ENCODE data around the gene SEZ6L. TPM values are rescaled to one million over a fixed set of nuclear protein-coding genes. Genes with fewer than 3 reads are reported as not detected.
A peak's percentile ranks its signal among the peaks of the same experiment; 100 is the strongest.

SEZ6L gene
- under 1 TPM; 0.09 to 0.14 TPM for total RNA-seq
- long read RNA-seq, donor 1: 0 reads
- long read RNA-seq, donor 2: 0 reads

DNA sequence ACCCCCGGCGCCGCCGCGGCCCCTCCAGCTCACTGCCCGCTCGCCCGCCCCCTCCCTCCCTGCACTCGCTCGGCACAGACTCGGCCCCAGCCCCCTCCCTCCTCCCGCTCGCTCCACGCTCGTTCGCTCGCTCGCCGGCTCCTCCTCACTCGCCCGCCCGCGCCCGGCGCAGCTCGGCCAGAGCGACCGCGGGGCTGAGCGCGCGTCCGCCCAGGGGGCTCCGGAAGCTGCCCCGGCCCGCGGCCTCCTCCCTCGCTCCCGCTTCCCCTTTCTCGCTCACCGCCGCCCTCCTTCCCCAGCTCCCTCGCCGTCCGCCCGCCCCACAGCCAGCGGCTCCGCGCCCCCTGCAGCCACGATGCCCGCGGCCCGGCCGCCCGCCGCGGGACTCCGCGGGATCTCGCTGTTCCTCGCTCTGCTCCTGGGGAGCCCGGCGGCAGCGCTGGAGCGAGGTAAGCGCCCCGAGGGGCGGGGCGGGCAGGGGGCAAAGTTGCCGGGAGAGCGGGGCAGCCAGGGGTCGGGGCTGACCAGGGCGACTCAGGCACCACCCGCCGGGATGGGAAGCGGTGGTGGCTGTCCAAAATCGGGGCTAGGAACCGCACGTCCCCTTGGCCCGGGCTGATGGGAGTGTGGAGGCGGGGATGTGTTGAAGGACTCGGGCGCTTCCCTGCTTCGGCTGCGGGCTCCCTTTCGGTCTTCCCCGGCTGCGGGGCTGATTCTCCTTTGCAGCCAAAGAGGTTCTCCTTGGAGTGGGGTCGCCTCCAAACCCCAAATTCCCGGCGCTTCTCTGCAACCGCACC lies at the start of gene SEZ6L:
TSS of gene SEZ6L (plus strand) at position 148 of the 797 bp plus-strand sequence. CDS start at position 356, 208 bp downstream.
- intact Hi-C loops (cut with DNase I): no loop called here
- DNase-seq (ENCODE audit: low spot score): peak; percentile 80

DNA sequence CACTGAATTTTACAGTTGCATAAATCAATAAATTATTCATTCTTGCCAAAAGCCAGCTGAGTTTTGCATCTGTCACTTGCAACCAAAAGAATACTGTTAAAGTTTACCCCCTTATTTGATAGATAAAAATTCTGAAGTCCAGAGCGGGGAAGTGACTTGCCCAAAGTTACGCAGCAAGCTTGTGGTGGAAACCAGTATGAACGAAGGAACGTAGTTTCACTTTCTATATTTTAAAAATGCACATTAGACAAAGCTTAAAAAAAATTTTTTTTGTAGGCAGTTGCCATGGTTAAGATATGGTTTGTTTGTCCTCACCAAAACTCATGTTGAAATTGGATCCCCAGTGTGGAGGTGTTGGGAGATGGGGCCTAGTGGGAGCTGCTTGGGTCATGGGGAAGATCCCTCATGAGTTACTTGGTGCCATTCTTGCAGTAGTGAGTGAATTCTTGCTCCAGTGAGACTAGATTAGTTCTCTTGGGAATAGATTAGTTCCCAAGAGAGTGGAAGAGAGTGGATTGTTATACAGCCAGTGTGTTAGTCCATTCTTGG lies 46.3 kb upstream of the SEZ6L start:
- DNase-seq (ENCODE audit: low spot score): no peak
- intact Hi-C loops (cut with DNase I): no loop called here

DNA sequence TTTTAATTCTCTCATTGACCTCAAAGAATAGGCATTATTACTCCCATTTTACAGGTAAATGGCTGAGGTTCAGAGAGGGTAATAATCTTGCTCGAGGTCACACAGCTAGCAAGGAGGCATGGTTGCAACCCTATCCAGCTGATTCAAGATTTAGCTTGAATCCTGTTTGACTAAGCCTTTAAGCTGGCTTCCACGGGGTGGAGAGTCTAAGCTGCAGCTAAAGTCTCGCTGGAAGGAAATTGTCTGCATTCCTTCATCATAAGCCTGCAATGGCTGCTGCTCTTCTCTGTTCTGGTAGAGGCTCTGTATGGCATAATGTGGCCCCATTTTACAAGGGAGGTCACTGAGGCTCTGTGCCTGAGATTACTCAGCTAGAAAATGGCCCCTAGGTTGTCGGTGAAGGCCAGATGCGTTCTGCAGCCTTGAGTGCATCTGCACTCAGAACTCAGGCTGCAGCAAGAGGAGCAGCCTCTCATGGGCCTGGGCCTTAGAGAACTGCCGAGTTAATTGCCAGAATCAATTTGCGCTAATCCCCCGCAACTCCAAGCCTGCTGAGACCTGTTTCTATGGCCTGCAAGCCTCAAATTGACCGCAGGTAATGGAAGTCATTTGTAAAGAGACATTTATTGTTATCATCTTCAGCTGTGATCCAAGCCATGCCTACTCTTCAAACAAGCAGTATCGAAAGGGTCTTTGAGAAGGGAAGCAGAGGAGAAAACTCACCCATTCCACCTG lies 44.1 kb upstream of the SEZ6L start:
- no peak for DNase-seq (ENCODE audit: low spot score)
- intact Hi-C loops (cut with DNase I): no loop called here

DNA sequence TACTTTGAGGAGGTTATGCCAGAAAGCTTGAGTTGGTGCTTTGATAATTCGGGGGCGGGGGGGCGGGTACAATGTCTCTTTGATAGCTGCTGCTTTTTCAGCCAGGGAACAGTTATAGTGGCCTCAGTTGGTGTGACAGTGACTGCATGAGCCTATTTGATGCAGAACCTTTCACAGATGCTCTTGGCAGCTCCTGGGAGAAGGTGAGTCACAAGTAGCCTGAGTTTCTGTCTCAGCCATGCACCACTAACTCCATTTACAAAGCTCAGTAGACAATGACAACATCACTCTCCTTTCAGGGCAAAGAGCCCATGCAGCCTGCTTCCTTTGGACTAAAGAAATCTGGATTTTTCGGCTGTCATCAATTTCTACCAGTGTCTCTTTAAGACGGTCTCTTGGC lies 42.1 kb upstream of the SEZ6L start:
- intact Hi-C loops (cut with DNase I): no loop called here
- no peak for DNase-seq (ENCODE audit: low spot score)

DNA sequence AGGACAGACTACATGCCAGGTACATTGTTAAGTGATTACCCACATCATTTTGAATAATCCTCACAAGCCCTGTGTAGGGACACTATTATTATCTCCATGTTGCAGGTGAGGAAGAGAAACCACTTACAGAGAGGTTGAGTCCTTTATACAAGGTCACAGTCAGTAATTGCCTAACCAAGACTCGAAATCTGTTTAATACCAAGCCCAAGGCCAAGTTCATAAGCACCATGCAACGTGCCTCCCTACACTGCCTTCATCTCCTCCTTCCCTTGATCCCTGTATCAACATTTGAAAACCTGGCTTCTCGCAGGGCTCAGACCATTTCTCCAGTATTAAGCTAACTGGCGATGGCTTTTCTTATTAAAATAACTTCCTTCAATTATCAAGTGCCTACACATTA lies 41.7 kb upstream of the SEZ6L start:
- no peak for DNase-seq (ENCODE audit: low spot score)
- intact Hi-C loops (cut with DNase I): no loop called here

DNA sequence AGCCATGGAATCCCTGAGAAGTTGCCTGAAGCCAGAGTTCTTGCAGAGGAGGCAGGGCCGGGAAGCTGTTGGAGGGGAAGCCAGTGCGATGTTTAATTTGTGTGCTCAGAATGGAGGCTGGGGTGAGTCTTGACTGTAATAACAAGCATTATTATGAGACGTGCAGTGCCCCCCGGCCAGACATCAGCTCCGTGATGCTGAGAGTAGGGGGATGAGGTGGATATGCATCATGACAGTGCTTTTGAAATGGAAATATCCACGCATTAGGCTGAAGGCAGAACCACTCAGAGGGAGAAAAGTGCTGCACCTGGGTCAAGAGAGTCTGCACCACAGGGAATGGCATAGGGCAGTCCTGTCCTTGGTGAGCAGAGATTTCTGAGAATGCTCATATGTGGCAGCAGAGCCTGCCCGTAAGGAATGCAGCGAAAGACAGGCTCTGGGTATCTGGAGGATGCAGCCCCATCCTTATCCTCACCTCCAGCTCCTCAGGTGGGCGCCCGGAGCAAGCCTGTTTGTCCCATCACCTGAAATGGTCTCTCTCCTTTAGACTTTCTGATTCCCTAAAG lies 37.6 kb upstream of the SEZ6L start:
- intact Hi-C loops (cut with DNase I): no loop called here
- no peak for DNase-seq (ENCODE audit: low spot score)

DNA sequence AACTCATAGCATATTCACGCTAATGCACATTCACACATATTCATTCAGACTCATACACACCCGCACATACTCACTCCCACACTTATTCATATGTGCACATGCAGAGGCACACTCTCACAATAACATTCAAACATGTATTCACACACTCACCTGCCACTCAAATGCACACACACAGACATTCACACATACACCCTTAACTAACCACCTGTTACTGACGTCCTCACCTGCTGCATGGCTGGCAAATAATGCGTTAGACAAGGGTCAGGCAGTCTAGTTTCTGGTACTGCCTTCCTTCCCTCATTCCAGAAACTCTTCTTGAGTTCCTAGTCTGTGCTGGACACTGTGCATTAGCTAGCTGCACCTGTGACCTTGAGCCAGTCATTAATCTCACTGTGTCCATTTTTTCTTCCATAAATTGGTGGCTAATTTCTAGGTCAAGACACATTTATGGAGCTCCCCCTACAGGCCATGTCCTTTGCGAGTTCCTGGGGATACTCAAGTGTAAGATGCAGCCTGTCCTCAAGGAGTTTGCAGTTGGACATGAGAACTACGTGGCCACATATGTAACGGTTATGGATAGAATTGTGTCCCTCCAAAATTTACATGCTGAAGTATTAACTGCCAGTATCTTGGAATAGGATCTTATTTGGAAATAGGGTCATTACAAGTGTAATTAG lies 34.5 kb upstream of the SEZ6L start:
- DNase-seq (ENCODE audit: low spot score): no peak
- intact Hi-C loops (cut with DNase I): no loop called here

DNA sequence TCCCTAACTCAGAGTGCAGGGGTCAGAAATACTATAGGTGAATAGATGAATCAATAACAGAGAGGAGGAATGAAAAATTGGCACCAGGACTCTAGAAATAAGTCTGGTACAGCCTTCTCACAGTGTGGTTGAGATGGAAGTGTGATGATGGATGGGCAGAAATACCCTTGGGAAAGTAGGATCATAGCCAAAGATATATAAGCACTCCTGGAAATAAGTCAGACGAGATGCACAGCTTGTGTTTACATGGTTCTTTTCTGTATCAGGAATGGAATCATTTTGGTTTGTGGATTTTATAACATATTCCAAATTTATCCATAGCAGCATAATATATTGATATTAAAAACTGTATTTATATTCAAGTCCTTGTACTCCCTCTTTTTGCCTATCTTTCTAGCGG lies 33.5 kb upstream of the SEZ6L start:
- intact Hi-C loops (cut with DNase I): no loop called here
- DNase-seq (ENCODE audit: low spot score): no peak

DNA sequence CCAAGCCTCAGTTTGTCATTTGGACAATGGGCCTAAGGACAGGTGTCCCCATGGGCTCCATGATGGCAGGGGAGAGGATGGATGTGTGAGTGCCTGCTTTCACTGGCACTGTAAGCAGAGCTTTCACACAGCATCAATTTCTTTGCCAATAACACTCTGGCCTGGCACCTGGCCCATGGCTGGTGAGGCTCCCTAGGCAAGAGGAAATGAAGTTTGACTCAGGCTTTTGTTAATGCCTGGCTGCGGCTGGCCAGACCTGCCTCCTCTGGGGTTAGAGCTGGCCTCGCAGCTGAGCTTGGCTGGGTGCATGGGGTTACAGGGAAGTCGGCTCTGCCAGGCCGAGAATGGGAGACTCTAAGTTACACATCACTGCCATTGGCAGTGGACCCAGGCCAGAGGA lies 30.0 kb upstream of the SEZ6L start:
- intact Hi-C loops (cut with DNase I): no loop called here
- DNase-seq (ENCODE audit: low spot score): no peak

DNA sequence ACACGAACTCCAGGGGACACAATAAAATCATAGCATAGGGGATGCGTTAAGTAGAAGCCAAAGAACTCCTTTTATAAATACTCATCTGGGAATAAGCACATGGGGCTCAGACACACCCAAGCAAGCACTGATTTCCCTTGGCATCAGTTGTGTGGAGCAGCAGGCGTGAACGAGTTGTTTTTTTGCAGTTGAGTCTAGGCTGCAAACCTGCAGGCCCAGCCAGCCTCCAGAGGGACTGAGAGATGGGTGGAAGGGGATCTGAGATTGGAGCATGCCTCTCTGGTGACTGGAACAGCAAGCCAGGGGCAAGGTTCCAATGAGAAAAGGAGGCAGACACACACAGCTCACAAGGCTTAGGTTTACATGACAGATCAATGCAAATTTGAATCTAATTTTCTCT lies 27.4 kb upstream of the SEZ6L start:
- intact Hi-C loops (cut with DNase I): no loop called here
- no peak for DNase-seq (ENCODE audit: low spot score)

DNA sequence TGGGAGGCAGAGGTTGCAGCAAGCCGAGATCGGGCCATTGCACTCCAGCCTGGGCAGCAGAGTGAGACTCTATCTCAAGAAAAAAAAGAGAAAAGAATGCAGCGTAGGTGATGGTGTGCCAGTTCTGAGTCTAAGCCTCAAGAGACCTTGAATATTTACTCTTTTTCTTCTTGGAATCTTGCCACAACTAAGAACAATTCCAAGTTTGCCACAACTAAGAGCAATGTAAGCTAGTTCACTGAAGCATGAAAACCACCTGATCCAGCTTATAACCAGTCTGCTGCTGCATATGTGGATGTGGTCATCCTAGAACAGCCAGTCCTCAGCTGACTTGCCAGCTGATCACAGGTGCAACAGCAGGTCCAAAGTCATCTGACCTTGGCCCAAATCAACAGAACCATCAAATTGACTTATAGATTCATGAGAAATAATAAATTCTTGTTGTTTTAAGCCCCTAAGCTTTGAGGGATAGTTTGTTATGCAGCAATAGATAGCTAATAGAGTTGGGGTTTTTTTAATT lies 25.4 kb upstream of the SEZ6L start:
- DNase-seq (ENCODE audit: low spot score): no peak
- intact Hi-C loops (cut with DNase I): no loop called here

DNA sequence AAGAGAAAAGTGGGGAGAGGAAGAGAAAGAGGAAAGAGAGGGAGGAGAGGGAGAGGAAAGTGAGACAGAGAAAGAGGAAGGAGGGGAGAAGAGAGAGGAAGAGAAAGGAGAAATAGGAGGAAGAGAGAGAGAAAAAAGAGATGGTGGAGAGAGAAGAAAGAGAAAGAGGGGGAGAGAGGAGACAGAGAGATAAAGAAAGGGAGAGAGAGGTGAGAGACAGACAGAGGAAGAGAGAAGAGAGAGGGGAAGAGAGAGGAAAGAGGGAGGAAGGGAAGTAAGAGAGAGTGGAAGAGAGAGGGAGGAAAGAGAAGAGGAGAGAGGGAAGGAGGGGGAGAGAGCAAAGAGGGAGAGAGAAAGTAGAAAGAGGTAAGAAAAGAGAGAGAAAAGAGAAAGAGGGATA lies 9.4 kb upstream of the SEZ6L start:
- intact Hi-C loops (cut with DNase I): no loop called here
- DNase-seq (ENCODE audit: low spot score): no peak

DNA sequence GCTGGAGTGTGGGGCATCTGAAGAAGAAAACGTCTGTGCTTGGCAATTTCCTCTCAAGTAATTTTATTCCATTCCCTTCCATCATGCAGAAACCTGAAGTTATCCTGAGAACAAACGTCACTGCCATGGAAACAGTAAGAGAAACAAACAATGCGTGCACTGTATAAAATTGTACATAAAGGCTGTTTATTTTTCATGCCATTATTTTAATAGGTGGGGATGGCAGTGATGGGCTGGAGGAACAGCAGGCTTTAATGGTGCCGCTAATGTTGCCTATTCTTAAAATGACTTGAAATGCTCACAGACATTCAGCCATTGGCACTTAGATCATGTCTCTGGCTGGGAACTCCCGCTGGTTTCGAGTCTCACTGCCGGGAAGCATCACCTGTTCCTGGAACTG lies 7.5 kb upstream of the SEZ6L start:
- intact Hi-C loops (cut with DNase I): no loop called here
- no peak for DNase-seq (ENCODE audit: low spot score)

DNA sequence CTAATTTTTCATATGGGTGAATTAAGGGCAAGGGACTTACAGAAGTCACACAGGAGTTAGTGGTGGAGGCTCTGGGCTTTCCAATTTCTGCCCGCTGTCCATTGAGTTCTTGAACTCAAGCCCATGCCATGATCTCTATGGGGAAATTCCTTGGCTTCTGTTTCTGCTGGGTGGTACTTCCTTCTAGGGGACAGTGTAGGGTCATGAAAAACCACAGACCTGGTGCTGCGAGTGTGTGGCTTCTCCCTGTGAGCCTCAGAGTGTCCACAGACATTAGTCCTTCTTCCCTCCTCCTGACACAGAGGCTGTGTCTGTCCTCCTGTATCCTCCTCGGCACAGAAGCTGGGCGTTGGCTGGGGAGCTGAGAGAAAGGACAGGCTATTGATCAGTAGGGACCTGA lies 6.3 kb upstream of the SEZ6L start:
- intact Hi-C loops (cut with DNase I): no loop called here
- DNase-seq (ENCODE audit: low spot score): no peak

DNA sequence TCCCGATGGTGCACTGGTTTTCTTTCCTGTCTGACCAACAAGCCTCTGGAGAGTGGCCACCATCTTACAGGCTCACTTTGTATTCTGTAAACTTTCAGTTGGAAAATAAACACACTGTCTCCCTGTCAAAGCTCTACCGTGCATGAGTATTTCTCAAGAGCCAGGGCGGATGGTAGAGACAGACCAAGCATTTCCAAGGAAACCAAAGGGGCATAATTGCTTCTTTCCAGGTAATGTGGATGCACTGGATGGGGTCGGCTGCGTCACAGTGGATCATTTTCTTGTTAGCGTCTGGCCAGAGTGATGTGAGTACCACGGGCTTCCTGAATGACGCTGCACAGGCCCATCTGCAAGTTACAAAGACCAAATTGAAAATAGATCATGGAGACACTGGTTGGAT lies 5.1 kb upstream of the SEZ6L start:
- no peak for DNase-seq (ENCODE audit: low spot score)
- intact Hi-C loops (cut with DNase I): no loop called here

DNA sequence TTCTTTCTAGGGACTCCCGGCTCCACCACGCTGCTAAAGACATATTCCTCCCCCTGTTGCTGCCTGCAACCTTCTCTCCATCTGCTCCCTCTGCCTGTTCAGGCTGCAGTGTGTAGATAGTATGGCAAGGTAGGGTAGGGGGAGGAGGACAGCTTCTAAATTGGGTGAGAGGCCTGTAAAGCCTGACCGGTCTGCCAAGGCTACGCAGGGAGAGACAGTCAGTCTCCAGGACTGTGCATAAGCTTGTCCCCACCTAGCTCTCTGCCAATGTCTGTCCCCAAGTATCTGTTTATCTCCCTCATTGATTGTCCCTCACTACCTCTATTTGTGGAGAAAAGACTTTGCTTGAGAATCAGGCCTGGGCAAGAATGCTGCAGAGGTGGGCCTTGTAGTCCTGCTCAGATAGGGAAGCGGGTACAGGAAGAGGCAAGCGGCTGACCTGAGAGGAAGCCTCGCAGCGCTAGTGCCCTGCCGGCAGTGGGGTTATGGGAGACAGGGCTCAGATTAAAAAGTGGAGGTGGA lies 871 bp upstream of the SEZ6L start:
- no peak for DNase-seq (ENCODE audit: low spot score)

DNA sequence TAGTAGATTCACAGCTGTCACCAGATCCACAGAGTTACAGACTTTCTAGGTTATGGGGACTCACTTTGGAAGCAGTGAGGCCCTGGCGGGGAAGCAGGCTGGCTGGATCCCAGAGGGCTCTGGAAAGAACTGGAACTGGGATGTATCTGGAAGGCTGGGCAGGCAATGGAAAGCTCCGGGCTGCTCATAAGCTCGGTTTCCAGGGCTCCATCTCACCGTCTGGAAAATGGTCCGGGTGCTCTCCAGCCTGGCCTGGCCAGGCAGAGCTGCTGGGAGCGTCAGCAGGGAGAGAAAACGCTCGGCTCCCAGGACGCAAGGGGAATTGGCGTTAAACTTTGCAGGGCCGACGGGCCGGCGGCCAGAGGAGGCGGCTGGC lies 335 bp upstream of the SEZ6L start:
- DNase-seq (ENCODE audit: low spot score): no peak
- intact Hi-C loops (cut with DNase I): no loop called here

More for the DNA sequence above, 871 bp upstream of the SEZ6L start:
- intact Hi-C loops (cut with DNase I): no loop called here

DNA sequence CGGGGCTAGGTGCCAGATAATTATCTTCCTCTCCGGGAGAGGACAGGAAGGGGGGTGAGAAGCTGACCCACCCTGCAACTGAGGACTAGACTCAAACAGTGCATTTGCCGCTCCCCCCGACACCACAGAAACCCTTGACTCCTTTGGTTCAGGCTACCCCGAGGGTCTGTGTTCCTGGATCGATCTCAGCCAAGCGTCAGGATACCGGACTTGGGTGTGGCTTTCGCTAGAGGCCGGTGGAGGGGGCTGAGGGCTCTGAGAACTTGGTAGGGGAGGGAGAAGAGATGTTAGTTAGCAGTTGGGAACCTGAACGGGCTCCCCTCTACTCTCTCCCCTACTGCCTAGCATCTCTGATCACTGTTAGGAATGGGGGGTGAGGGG lies 840 bp downstream of the SEZ6L start:
- no peak for DNase-seq (ENCODE audit: low spot score)
- intact Hi-C loops (cut with DNase I): no loop called here

DNA sequence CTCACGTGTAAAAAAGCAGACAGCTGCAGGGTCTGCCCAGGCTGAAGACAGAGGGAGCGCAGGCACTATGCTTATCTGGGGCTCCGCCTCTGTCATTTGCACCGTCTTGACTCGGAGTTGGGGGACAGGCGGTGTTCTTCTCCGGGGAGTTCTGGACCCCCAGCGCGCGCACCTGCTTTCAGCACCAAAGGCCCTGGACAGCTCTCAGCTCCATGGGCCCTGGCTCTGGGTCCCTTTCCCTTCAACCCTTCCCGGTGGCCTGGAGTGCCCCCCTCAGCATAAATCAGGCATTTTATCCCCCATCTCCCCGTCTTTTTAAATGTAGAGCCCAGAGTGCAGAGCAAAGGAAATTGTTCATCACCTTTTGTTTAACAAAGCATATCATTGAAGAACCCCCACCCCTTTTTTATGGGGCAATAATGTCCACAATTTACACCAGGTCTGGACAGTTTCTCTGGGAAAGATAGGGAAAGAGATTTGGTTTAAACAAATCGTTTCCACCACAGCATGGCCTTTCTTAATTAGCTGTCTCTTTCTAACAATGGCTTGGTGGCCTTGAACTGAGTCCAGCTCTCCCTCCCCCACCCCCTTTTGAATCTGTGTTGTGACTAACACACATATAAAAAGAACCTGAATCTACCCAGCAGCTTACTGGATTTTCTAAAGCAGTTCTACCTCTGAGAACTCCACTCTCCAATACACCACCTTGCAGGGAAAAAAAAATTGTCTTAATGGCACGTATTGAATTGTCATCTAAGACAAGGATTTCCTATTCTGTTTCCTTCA lies 1.7 kb downstream of the SEZ6L start:
- intact Hi-C loops (cut with DNase I): no loop called here
- DNase-seq (ENCODE audit: low spot score): no peak

All from posterior vena cava (tissue), 2 donors.